Endothelial cell (in vitro differentiated cells): Measurements from ENCODE around the gene GSC2. TPM values are rescaled to one million over a fixed set of nuclear protein-coding genes. Genes with fewer than 3 reads are reported as not detected.

Source experiments
- DNase-seq: peaks from one replicate; pipeline ENCODE4 v3.0.0; 2021; ENCODE audit warnings: low spot score
- H3K27ac Mint-ChIP-seq: one replicate; pipeline ENCODE4 v1.8.0; 2021; ENCODE audit warnings: mixed read lengths, inconsistent platforms; ENCODE audit not compliant: unreplicated experiment
- H3K27me3 Mint-ChIP-seq: one replicate; pipeline ENCODE4 v1.8.0; 2021; ENCODE audit warnings: mild to moderate bottlenecking, moderate library complexity, mixed read lengths, inconsistent platforms; ENCODE audit not compliant: unreplicated experiment
- H3K36me3 Mint-ChIP-seq: one replicate; pipeline ENCODE4 v1.8.0; 2021; ENCODE audit warnings: mild to moderate bottlenecking, low read depth, mixed read lengths, inconsistent platforms; ENCODE audit not compliant: unreplicated experiment
- H3K4me1 Mint-ChIP-seq: one replicate; pipeline ENCODE4 v1.8.0; 2021; ENCODE audit warnings: mild to moderate bottlenecking, mixed read lengths, inconsistent platforms; ENCODE audit not compliant: unreplicated experiment
- H3K4me3 Mint-ChIP-seq: one replicate; pipeline ENCODE4 v1.8.0; 2021; ENCODE audit warnings: mild to moderate bottlenecking, mixed read lengths, inconsistent platforms; ENCODE audit not compliant: unreplicated experiment
- H3K9me3 Mint-ChIP-seq: one replicate; pipeline ENCODE4 v1.8.0; 2021; ENCODE audit warnings: mixed read lengths, inconsistent platforms; ENCODE audit not compliant: unreplicated experiment
- total RNA-seq: library from RNA; stranded (reverse); fragmentation: NEBNext Ultra II Directional; extraction: Animal tissue kit (Norgen Biotek cat#: 25700); gene quantifications from one replicate; pipeline ENCODE4 v1.2.1, GENCODE V29; 2021; ENCODE audit not compliant: unreplicated experiment
- TF ChIP-seq, protein P1 (sequence below): fragments of 200-600 bp; sonication (generic); IDR thresholded peaks from one replicate; pipeline ENCODE4 v1.5.0; 2021; ENCODE audit warnings: antibody characterized with exemption; ENCODE audit not compliant: unreplicated experiment

The GSC2 gene
- total RNA-seq, 1 donor from 2014 or later: not detected

DNA sequence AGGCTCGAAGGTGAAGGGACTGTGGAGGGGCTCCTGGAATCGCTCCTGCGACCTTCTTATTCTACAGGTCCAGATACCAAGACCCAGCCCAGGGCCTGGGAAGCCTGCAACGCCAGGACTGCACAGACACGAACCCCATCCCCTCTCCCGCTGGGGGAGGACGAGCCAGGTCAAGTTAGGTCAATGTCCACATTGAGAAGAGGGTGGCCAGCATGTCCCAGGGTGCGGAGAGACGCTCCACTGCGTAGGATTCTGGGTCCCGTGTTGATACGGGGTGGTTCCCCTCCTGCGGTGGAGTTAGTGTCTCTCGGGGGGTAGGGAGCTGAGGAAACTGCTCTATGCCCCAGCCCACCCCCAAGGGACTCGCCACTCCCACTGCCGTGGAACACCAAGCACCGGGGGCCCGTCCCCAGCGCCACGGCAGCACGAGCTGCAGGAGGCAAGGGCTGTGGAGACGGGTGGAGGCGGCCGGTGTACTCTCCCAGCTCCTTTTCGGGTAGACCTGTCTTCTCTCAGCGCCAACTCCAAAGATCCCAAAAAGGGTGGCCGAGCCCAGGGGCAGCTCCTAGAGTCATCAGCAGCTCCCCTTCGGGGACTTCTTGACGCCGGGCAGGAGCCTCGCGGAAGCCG, 1.6 kb downstream of the GSC2 start:
- TF ChIP-seq, protein P1, sequence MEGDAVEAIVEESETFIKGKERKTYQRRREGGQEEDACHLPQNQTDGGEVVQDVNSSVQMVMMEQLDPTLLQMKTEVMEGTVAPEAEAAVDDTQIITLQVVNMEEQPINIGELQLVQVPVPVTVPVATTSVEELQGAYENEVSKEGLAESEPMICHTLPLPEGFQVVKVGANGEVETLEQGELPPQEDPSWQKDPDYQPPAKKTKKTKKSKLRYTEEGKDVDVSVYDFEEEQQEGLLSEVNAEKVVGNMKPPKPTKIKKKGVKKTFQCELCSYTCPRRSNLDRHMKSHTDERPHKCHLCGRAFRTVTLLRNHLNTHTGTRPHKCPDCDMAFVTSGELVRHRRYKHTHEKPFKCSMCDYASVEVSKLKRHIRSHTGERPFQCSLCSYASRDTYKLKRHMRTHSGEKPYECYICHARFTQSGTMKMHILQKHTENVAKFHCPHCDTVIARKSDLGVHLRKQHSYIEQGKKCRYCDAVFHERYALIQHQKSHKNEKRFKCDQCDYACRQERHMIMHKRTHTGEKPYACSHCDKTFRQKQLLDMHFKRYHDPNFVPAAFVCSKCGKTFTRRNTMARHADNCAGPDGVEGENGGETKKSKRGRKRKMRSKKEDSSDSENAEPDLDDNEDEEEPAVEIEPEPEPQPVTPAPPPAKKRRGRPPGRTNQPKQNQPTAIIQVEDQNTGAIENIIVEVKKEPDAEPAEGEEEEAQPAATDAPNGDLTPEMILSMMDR: no peak
- Mint-ChIP-seq H3K4me3 (no peak overlapping the region), H3K4me1 (peaks cover 6% of the 10 kb centered on the region), H3K36me3 (peaks cover 12% of the 10 kb centered on the region), H3K27me3 (peaks cover 30% of the 10 kb centered on the region), H3K27ac (no peak overlapping the region), H3K9me3 (no peaks in the 10 kb centered on the region)
- DNase-seq: no peak

DNA sequence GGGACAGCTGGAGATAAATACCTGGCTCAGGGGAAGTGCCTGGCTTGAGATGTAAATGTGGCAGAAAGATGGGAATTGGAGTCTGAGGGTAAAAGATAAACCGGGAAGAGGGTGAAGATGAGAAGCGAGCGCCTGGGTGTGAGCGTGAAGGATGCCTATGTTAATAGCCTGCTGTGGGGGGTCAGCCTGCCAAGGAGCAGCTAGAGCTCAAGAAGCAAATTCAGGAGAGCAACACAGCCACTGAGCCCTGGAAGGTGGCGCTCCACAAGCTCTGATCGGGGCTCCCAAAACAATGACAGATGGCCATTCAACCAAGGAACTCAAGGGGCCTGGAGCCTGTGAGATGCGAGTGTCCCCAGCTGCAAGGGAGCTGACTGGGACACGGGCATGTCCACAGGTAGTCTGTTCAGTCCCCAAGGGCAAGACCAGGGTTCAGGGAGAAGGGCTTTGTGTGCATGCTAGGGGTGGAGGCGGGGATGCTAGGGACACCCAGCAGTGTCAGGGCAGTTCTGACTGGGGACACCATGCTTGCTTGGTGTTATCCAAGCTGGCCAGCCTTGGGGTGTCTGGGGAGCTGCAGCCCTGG, 2.8 kb downstream of the GSC2 start:
- peaks cover 28% of the 10 kb centered on the region for H3K27me3 Mint-ChIP-seq

DNA sequence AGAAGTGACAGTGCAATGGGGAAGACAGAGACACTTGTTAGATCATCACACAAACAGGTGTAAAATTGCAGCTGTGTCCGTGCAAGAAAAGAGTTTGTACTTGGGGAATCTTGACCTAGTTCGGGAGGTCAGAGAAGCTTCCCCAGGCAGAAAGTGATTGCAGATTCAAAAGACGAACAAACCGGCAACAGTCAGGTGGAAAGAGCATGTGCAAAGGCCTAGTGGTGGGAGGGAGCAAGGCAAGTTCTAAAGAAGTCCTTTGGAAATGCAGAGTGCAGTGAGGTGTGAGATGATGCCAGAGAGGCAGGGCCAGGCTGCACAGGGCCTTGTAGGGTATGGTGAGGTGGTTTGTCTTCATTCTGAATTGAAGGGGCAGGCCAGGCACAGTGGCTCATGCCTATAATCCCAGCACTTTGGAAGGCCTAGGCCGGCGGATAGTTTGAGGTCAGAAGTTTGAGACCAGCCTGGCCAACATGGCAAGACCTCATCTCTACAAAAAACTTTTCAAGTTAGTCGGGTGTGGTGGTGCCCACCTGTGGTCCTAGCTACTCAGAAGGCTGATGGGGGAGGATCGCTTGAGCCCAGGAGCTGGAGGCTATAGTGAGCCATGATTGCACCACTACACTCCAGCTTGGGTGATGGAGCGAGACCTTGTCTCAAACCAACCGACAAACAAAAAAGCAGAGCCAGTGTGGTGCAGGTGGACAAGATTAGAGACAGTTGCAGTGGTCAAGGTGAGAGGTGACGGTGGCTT, 3.7 kb downstream of the GSC2 start:
- no peaks in the 10 kb centered on the region for H3K9me3 Mint-ChIP-seq
- no peak for DNase-seq
- peak overlapping the region; percentile 52 for H3K4me3 Mint-ChIP-seq
- TF ChIP-seq, protein P1: no peak
- no peak overlapping the region for H3K27ac Mint-ChIP-seq
- peaks cover 5% of the 10 kb centered on the region for H3K36me3 Mint-ChIP-seq
- H3K27me3 Mint-ChIP-seq: peaks cover 23% of the 10 kb centered on the region
- H3K4me1 Mint-ChIP-seq: peaks cover 5% of the 10 kb centered on the region

More for the DNA sequence above, 2.8 kb downstream of the GSC2 start:
- Mint-ChIP-seq H3K4me1 (peaks cover 5% of the 10 kb centered on the region), H3K27ac (no peak overlapping the region), H3K9me3 (no peaks in the 10 kb centered on the region), H3K4me3 (peak overlapping the region; percentile 52), H3K36me3 (peaks cover 12% of the 10 kb centered on the region)
- TF ChIP-seq, protein P1: no peak
- DNase-seq: no peak

DNA sequence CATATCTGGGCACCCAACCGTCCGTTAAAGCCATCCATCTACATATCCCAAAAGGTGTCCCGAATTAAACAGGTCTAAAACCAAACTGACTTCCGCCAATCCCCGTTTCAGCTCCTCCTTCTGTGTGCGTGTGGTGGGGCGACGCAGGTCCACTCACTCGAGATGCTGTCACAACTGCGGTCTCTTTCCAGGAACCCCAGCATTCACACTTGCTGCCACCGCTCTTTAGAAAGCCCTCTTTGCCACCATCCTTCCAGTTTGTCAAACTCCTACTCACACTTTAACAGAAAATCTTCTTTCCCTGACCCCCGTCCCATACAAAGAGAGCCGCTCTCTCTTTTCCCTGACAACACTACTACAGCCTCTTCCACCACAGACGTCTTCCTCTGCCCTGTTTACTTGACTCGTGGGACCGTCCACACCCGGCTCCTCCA, 6.1 kb downstream of the GSC2 start:
- TF ChIP-seq, protein P1: no peak
- peak overlapping the region; percentile 79 for H3K27ac Mint-ChIP-seq
- no peak for DNase-seq
- H3K4me3 Mint-ChIP-seq: peak overlapping the region; percentile 95
- peaks cover 18% of the 10 kb centered on the region for H3K27me3 Mint-ChIP-seq
- H3K9me3 Mint-ChIP-seq: no peaks in the 10 kb centered on the region
- peaks cover 5% of the 10 kb centered on the region for H3K4me1 Mint-ChIP-seq
- H3K36me3 Mint-ChIP-seq: peaks cover 7% of the 10 kb centered on the region
